Esophagus squamous epithelium (tissue), 4 donors: ENCODE measurements around the gene ABHD12.

Experiments used
- POLR2A ChIP-seq, 4 donors: fragments of 450-650 bp; IDR thresholded peaks; one replicate each; pipeline ENCODE4 v1.6.1; 2017; ENCODE audit warnings: antibody characterized with exemption in 4 of 4, mild to moderate bottlenecking in 4 of 4, moderate library complexity in 3 of 4
- TF ChIP-seq, protein P1 (sequence below), 6 experiments: fragments of 450-650 bp in 4 of 6; fragments of 200-600 bp in 2 of 6; sonication (generic) in 2 of 6; IDR thresholded peaks; one replicate each; pipeline ENCODE4 v1.5.1; 2016 to 2019; ENCODE audit warnings: antibody characterized with exemption in 6 of 6, mild to moderate bottlenecking in 4 of 6, moderate library complexity in 4 of 6

DNA sequence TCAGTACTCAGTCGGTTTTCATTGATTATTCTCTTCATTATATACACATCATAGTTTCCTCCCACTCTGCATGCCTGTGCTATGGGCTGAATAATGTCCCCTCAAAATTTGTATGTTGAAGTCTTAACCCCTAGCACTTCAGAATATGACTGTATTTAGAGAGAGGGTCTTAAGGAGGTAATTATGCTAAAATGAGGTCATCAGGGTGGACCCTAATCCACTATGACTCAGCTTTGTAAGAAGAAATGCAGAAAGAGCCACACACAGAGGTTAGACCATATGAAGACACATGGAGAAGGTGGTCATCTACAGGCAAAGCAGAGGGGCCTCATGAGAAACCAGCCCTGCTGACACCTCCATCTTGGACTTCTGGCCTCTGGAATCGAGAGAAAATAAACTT, 15.8 kb downstream of the ABHD12 start:
- TF ChIP-seq, protein P1, sequence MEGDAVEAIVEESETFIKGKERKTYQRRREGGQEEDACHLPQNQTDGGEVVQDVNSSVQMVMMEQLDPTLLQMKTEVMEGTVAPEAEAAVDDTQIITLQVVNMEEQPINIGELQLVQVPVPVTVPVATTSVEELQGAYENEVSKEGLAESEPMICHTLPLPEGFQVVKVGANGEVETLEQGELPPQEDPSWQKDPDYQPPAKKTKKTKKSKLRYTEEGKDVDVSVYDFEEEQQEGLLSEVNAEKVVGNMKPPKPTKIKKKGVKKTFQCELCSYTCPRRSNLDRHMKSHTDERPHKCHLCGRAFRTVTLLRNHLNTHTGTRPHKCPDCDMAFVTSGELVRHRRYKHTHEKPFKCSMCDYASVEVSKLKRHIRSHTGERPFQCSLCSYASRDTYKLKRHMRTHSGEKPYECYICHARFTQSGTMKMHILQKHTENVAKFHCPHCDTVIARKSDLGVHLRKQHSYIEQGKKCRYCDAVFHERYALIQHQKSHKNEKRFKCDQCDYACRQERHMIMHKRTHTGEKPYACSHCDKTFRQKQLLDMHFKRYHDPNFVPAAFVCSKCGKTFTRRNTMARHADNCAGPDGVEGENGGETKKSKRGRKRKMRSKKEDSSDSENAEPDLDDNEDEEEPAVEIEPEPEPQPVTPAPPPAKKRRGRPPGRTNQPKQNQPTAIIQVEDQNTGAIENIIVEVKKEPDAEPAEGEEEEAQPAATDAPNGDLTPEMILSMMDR (IDR thresholded peaks at IDR 0.05) = no peak
- no peak for TF ChIP-seq POLR2A (IDR thresholded peaks at IDR 0.05)
